SK-N-SH (cell line): Measurements from ENCODE around the gene PIP5KL1. TPM values are rescaled to one million over a fixed set of nuclear protein-coding genes. Genes with fewer than 3 reads are reported as not detected.

Experiments
- CTCF ChIA-PET: fragments of 300-600, 350-600 bp; formaldehyde crosslinking; extraction: SDS; loops from one replicate; lab custom pipeline; 2021; lab: Yijun Ruan, JAX
- POLR2A ChIA-PET: fragments of 350-600 bp; sonication (Branson Sonifier 250); formaldehyde crosslinking; extraction: SDS; loops from one replicate; lab custom pipeline; 2020; ENCODE audit warnings: antibody characterized with exemption, inconsistent platforms; lab: Yijun Ruan, JAX
- DNase-seq: peaks from one replicate; pipeline ENCODE4 v3.0.0; 2012
- H2AFZ ChIP-seq: fragments of 200-600 bp; sonication (generic); 2 replicates; pipeline ENCODE4 v1.8.1; 2016; ENCODE audit warnings: antibody characterized with exemption, mild to moderate bottlenecking, low read depth
- H3F3A ChIP-seq: fragments of 200-600 bp; sonication (generic); replicated peaks from 2 replicates; pipeline ENCODE3; 2016; ENCODE audit warnings: antibody characterized with exemption, mild to moderate bottlenecking; ENCODE audit not compliant: insufficient read depth
- H3K27ac ChIP-seq, 2 experiments: fragments of 200-500 bp in 1 of 2; fragments of 200-600 bp in 1 of 2; sonication (Bioruptor generic) in 1 of 2; sonication (generic), shearing (Covaris generic) in 1 of 2; 2 replicates each; pipeline versions ENCODE4 v1.5.1 to v1.6.1; 2014 to 2016; ENCODE audit warnings: low read depth in 2 of 2, inconsistent platforms in 1 of 2, low read length in 1 of 2, mild to moderate bottlenecking in 1 of 2, mixed read lengths in 1 of 2
- H3K27me3 ChIP-seq: fragments of 200-600 bp; sonication (generic), shearing (Covaris generic); 2 replicates; pipeline ENCODE4 v1.6.1; 2016; ENCODE audit warnings: mixed run types; ENCODE audit not compliant: insufficient read depth
- H3K36me3 ChIP-seq, 2 experiments: fragments of 200-500 bp in 1 of 2; fragments of 200-600 bp in 1 of 2; sonication (Bioruptor generic) in 1 of 2; sonication (generic) in 1 of 2; replicated peaks in 1 of 2; 2 replicates each; pipeline versions ENCODE3 to v1.5.1; 2014 to 2016; ENCODE audit warnings: low read length in 1 of 2, mild to moderate bottlenecking in 1 of 2; ENCODE audit not compliant: insufficient read depth in 2 of 2, control insufficient read depth in 1 of 2
- H3K4me1 ChIP-seq, 2 experiments: fragments of 200-500 bp in 1 of 2; fragments of 200-600 bp in 1 of 2; sonication (Bioruptor generic) in 1 of 2; sonication (generic), shearing (Covaris generic) in 1 of 2; 2 replicates each; pipeline versions ENCODE4 v1.5.1 to v1.6.1; 2014 to 2016; ENCODE audit warnings: low read depth in 1 of 2, low read length in 1 of 2, mixed run types in 1 of 2; ENCODE audit not compliant: insufficient read depth in 2 of 2, control insufficient read depth in 1 of 2
- H3K4me2 ChIP-seq: fragments of 200-600 bp; sonication (generic), shearing (Covaris generic); 2 replicates; pipeline ENCODE4 v1.6.1; 2017; ENCODE audit warnings: mixed run types
- H3K4me3 ChIP-seq, 2 experiments: fragments of 200-500 bp in 1 of 2; fragments of 200-600 bp in 1 of 2; sonication (Bioruptor generic) in 1 of 2; sonication (generic), shearing (Covaris generic) in 1 of 2; 2 replicates each; pipeline versions ENCODE4 v1.5.1 to v1.8.1; 2014 to 2016; ENCODE audit warnings: low read depth in 2 of 2, inconsistent platforms in 1 of 2, low read length in 1 of 2, mild to moderate bottlenecking in 1 of 2, mixed read lengths in 1 of 2, moderate library complexity in 1 of 2
- H3K79me2 ChIP-seq: fragments of 200-600 bp; sonication (generic); 2 replicates; pipeline ENCODE4 v1.8.1; 2017; ENCODE audit warnings: mild to moderate bottlenecking; ENCODE audit not compliant: insufficient read depth
- H3K9ac ChIP-seq: fragments of 200-600 bp; sonication (generic); 2 replicates; pipeline ENCODE4 v1.6.1; 2017; ENCODE audit warnings: mixed run types
- H3K9me2 ChIP-seq: fragments of 200-600 bp; sonication (generic); 2 replicates; pipeline ENCODE4 v1.6.1; 2017; ENCODE audit warnings: mixed run types
- H3K9me3 ChIP-seq: fragments of 200-600 bp; sonication (generic); 2 replicates; pipeline ENCODE4 v1.6.1; 2017; ENCODE audit warnings: mixed run types, mild to moderate bottlenecking, moderate library complexity
- H4K20me1 ChIP-seq: fragments of 200-600 bp; sonication (generic); 2 replicates; pipeline ENCODE4 v1.6.1; 2017; ENCODE audit warnings: mild to moderate bottlenecking, mixed run types; ENCODE audit not compliant: insufficient read depth
- CHD2 ChIP-seq: fragments of 150-350 bp; IDR thresholded peaks from 2 replicates; pipeline ENCODE4 v1.6.1; 2018; ENCODE audit warnings: low read length; ENCODE audit not compliant: partially characterized antibody
- CTCF ChIP-seq: fragments of 200-600 bp; sonication (generic); IDR thresholded peaks from 2 replicates; pipeline ENCODE4 v1.6.1; 2017; ENCODE audit warnings: antibody characterized with exemption, mild to moderate bottlenecking, moderate library complexity
- EZH2phosphoT487 ChIP-seq: fragments of 200-600 bp; sonication (generic); IDR thresholded peaks from 2 replicates; pipeline ENCODE4 v1.6.1; 2017; ENCODE audit warnings: low read depth, mixed run types, mild to moderate bottlenecking, antibody characterized with exemption, moderate library complexity, borderline replicate concordance
- GABPA ChIP-seq: IDR thresholded peaks from 2 replicates; pipeline ENCODE4 v1.4.0; 2012; ENCODE audit warnings: low read depth, mild to moderate bottlenecking
- GATA2 ChIP-seq: sonication (generic); formaldehyde crosslinking; IDR thresholded peaks from 2 replicates; pipeline ENCODE4 v1.5.0; 2020; ENCODE audit warnings: mild to moderate bottlenecking, missing genetic modification reagents
- MEF2A ChIP-seq: IDR thresholded peaks from 2 replicates; pipeline ENCODE4 v1.4.0; 2012; ENCODE audit warnings: low read depth, borderline replicate concordance
- MXI1 ChIP-seq: IDR thresholded peaks from 2 replicates; pipeline ENCODE4 v1.6.1; 2012; ENCODE audit warnings: mild to moderate bottlenecking, low read depth, low read length, improper control_type of control experiment
- NFIC ChIP-seq: IDR thresholded peaks from 2 replicates; pipeline ENCODE4 v1.4.0; 2012; ENCODE audit warnings: borderline replicate concordance
- PBX3 ChIP-seq: IDR thresholded peaks from 2 replicates; pipeline ENCODE4; 2012
- POLR2AphosphoS5 ChIP-seq: IDR thresholded peaks from 2 replicates; pipeline ENCODE4 v1.6.1; 2012; ENCODE audit warnings: low read depth, low read length
- RFX5 ChIP-seq: IDR thresholded peaks from 2 replicates; pipeline ENCODE4 v1.6.1; 2012; ENCODE audit warnings: mild to moderate bottlenecking, improper control_type of control experiment, low read length
- SIN3A ChIP-seq: IDR thresholded peaks from 2 replicates; pipeline ENCODE4 v1.6.1; 2012; ENCODE audit warnings: low read depth, mild to moderate bottlenecking, low read length, moderate library complexity, borderline replicate concordance
- TEAD4 ChIP-seq: IDR thresholded peaks from 2 replicates; pipeline ENCODE4 v1.4.0; 2012; ENCODE audit warnings: mild to moderate bottlenecking, borderline replicate concordance; ENCODE audit not compliant: insufficient read depth
- WGBS: methylation state at CpG from one replicate; pipeline ENCODE4 v1.1.6; 2017; ENCODE audit warnings: low lambda C conversion rate; 5-methylcytosine and 5-hydroxymethylcytosine counted together
- polyA plus RNA-seq, 3 experiments: library from polyadenylated mRNA; depleted of rRNA; stranded (reverse); fragments of >200 nt; gene quantifications; 2 replicates each; pipeline ENCODE4 v1.2.3, GENCODE V29; 2012
- TF ChIP-seq, protein P1 (sequence below): IDR thresholded peaks from 2 replicates; pipeline ENCODE4 v1.4.0; 2012; ENCODE audit warnings: low read depth, borderline replicate concordance
- TF ChIP-seq, protein P2 (sequence below): fragments of 150-350 bp; IDR thresholded peaks from 2 replicates; pipeline ENCODE4 v1.6.1; 2016; ENCODE audit warnings: mild to moderate bottlenecking, low read depth, low read length

The PIP5KL1 gene
- polyA plus RNA-seq (2012; rRNA removed), result 4.0 and 6.1 TPM in 2 replicates
- 1.7 and 2.5 TPM in 2 replicates for polyA plus RNA-seq (2012; cell fraction: cytosol; rRNA removed)
- polyA plus RNA-seq (2012; cell fraction: nucleus; rRNA removed), result 40.1 and 41.3 TPM in 2 replicates

- Histone ChIP-seq H3K9ac (peak within 1 kb of the TSS; percentile 59), H2AFZ (peak within 1 kb of the TSS; percentile 52), H4K20me1 (no peaks in the 10 kb centered on the region), H3K27me3 (no peaks in the 10 kb centered on the region), H3K27ac (peak within 1 kb of the TSS; percentile 80 to 91), H3K4me2 (peak within 1 kb of the TSS; percentile 90), H3K9me2 (no peaks in the 10 kb centered on the region), H3K4me3 (peak within 1 kb of the TSS; percentile 59 to 64), H3K9me3 (no peaks in the 10 kb centered on the region), H3F3A (peaks cover 22% of the 10 kb centered on the region), H3K36me3 (peaks cover 3 to 5% of the 10 kb centered on the region in 2 experiments), H3K79me2 (peaks cover 24% of the 10 kb centered on the region), H3K4me1 (peaks cover 7 to 31% of the 10 kb centered on the region in 2 experiments; a peak in 3 of 4 replicates)
- TF ChIP-seq PBX3 (peak; percentile 41), CHD2 (peak; percentile 9), GABPA (no peak), GATA2 (CRISPR knock-in tag) (0 out of 2 replicates have a peak, but pooled peaks have one; percentile 11), MEF2A (no peak), POLR2AphosphoS5 (peak; percentile 27; the same call in 1 of the 2 replicates), EZH2phosphoT487 (no peak), MXI1 (peak; percentile 19; the same call in 1 of the 2 replicates), TEAD4 (0 out of 2 replicates have a peak, but pooled peaks have one; percentile 8), NFIC (0 out of 2 replicates have a peak, but pooled peaks have one; percentile 12), RFX5 (peak; percentile 62), CTCF (peak; percentile 40), SIN3A (no peak)
- TF ChIP-seq, protein P1, sequence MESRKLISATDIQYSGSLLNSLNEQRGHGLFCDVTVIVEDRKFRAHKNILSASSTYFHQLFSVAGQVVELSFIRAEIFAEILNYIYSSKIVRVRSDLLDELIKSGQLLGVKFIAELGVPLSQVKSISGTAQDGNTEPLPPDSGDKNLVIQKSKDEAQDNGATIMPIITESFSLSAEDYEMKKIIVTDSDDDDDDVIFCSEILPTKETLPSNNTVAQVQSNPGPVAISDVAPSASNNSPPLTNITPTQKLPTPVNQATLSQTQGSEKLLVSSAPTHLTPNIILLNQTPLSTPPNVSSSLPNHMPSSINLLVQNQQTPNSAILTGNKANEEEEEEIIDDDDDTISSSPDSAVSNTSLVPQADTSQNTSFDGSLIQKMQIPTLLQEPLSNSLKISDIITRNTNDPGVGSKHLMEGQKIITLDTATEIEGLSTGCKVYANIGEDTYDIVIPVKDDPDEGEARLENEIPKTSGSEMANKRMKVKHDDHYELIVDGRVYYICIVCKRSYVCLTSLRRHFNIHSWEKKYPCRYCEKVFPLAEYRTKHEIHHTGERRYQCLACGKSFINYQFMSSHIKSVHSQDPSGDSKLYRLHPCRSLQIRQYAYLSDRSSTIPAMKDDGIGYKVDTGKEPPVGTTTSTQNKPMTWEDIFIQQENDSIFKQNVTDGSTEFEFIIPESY, result peak; percentile 34; the same call in 1 of the 2 replicates
- TF ChIP-seq, protein P2, sequence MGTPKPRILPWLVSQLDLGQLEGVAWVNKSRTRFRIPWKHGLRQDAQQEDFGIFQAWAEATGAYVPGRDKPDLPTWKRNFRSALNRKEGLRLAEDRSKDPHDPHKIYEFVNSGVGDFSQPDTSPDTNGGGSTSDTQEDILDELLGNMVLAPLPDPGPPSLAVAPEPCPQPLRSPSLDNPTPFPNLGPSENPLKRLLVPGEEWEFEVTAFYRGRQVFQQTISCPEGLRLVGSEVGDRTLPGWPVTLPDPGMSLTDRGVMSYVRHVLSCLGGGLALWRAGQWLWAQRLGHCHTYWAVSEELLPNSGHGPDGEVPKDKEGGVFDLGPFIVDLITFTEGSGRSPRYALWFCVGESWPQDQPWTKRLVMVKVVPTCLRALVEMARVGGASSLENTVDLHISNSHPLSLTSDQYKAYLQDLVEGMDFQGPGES, result 0 out of 2 replicates have a peak, but pooled peaks have one; percentile 7
- CTCF ChIA-PET, result interaction anchor here (1.1 to 2.0 kb wide), 9 partner anchors 9 to 187 kb away, joined by 3 to 13 read pairs (median 5); no protein-coding TSS in a partner anchor
- POLR2A ChIA-PET, result interaction anchor here (0.5 to 1.2 kb wide), 8 partner anchors 8 to 297 kb away, joined by 3 to 4 read pairs (median 3); no protein-coding TSS in a partner anchor
- DNase-seq, result peak; percentile 98
- WGBS, result 3% methylated on average over 25 of the region's 70 CpGs
These were observed at the start of gene PIP5KL1 for GRCh38 chr9:127930231-127931091. TSS of gene PIP5KL1 (minus strand) at chr9:127930777. CDS start at chr9:127930752, 25 bp downstream.
